Measurements from ENCODE around the gene MKI67. TPM values are rescaled to one million over a fixed set of nuclear protein-coding genes. Genes with fewer than 3 reads are reported as not detected.
A peak's percentile ranks its signal among the peaks of the same experiment; 100 is the strongest.

The MKI67 gene
- total and polyA plus RNA-seq, 4 experiments from 2014 or later = 0.11 to 0.93 (median 0.17) TPM; not detected in 1

DNA sequence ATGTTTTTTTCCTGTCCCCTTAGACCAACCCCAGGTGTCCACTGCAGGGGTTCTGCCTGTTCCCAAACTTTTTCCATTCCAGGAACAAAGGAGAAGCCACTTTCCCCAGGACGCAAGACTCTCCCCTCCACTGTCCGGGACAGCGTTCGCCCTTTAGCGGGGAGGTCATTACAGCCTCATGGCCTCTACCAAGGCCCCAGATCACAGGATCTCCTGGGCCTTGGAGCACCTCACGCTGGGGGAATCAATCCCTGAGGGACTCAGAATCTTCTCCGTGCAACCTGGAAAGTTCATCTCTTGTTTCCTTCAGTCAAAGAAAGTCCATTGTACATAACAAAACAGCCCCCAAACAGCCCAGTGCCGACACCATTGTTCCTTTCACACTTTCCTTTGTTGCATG, 41.2 kb downstream of the MKI67 start:
- no peaks in the 10 kb centered on the region for H3K27me3 Mint-ChIP-seq
- Histone ChIP-seq H3K9me3 (ENCODE audit: control insufficient read depth in 1 of 2, low read length in 2 of 2) (no peaks in the 10 kb centered on the region), H3K4me3 (ENCODE audit: low read length in 2 of 2) (no peak overlapping the region), H3K36me3 (ENCODE audit: insufficient read depth, low read length) (peaks cover 15% of the 10 kb centered on the region), H3K27me3 (ENCODE audit: insufficient read depth, low read length) (no peaks in the 10 kb centered on the region), H3K4me1 (ENCODE audit: insufficient read depth, low read length) (no peaks in the 10 kb centered on the region), H3K27ac (ENCODE audit: low read depth, low read length) (no peak overlapping the region)
- intact Hi-C loops (cut with micrococcal nuclease) = no loop called here
- H3K9me3 Mint-ChIP-seq = no peaks in the 10 kb centered on the region
- no peak overlapping the region for H3K4me3 Mint-ChIP-seq
- ChIA-PET POLR2A (ENCODE audit: partially characterized antibody) (no interaction called here), CTCF (ENCODE audit: partially characterized antibody) (interaction anchor here (1.1 to 1.3 kb wide), 2 partner anchors 10 to 66 kb away, joined by 3 to 5 read pairs; no protein-coding TSS in a partner anchor)
- H3K36me3 Mint-ChIP-seq = peaks cover 23 to 43% of the 10 kb centered on the region in 2 donors
- no peak overlapping the region for H3K27ac Mint-ChIP-seq
- no peak for DNase-seq
- H3K4me1 Mint-ChIP-seq = peaks cover 0 to 2% (median under 1%) of the 10 kb centered on the region in 4 donors

DNA sequence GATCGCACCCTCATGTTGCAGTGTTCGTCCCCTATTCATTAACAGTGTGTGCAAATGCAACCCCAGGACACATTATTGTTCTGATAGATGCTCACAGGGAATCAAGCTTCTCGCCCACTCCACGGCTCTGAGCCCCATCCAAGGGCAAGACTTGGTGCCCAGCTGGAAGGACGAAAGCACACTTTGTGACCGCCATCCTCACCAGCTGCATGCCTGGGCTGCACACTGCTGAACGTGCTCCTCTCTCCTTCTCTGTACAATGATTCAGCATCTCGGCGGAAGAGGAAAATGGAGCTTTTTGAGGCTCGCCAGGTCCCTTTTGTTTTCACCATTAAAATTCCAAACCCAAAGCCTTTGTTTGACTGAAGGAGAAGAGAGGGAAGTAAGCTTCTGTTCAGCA, 41.9 kb downstream of the MKI67 start:
- peaks cover 0 to 2% (median under 1%) of the 10 kb centered on the region in 4 donors for H3K4me1 Mint-ChIP-seq
- CTCF ChIA-PET (ENCODE audit: partially characterized antibody) = interaction anchor here (0.9 to 1.5 kb wide), 8 partner anchors 10 to 125 kb away, joined by 3 to 6 read pairs (median 4); no protein-coding TSS in a partner anchor
- POLR2A ChIA-PET (ENCODE audit: partially characterized antibody) = interaction anchor here (0.6 kb wide), 1 partner anchor 33 kb away, joined by 3 read pairs; no protein-coding TSS in a partner anchor
- H3K4me3 Mint-ChIP-seq = no peak overlapping the region
- H3K9me3 Mint-ChIP-seq = no peaks in the 10 kb centered on the region
- DNase-seq = no peak
- H3K27me3 ChIP-seq (ENCODE audit: insufficient read depth, low read length) = no peaks in the 10 kb centered on the region
- intact Hi-C loops (cut with micrococcal nuclease) = no loop called here
- no peak overlapping the region for H3K4me3 ChIP-seq (ENCODE audit: low read length in 2 of 2)
- no peak overlapping the region for H3K27ac ChIP-seq (ENCODE audit: low read depth, low read length)
- no peaks in the 10 kb centered on the region for H3K9me3 ChIP-seq (ENCODE audit: control insufficient read depth in 1 of 2, low read length in 2 of 2)
- H3K4me1 ChIP-seq (ENCODE audit: insufficient read depth, low read length) = no peaks in the 10 kb centered on the region
- H3K27me3 Mint-ChIP-seq = no peaks in the 10 kb centered on the region
- H3K27ac Mint-ChIP-seq = peak overlapping the region in 1 of 7 donors; percentile 70
- H3K36me3 ChIP-seq (ENCODE audit: insufficient read depth, low read length) = peaks cover 21% of the 10 kb centered on the region
- H3K36me3 Mint-ChIP-seq = peaks cover 29 to 49% of the 10 kb centered on the region in 2 donors

GRCh38 chr10:128083191-128083895, 42.9 kb downstream of the MKI67 start:
- Histone ChIP-seq H3K9me3 (ENCODE audit: control insufficient read depth in 1 of 2, low read length in 2 of 2) (no peaks in the 10 kb centered on the region), H3K4me3 (ENCODE audit: low read length in 2 of 2) (no peak overlapping the region), H3K36me3 (ENCODE audit: insufficient read depth, low read length) (peaks cover 30% of the 10 kb centered on the region), H3K27me3 (ENCODE audit: insufficient read depth, low read length) (no peaks in the 10 kb centered on the region), H3K27ac (ENCODE audit: low read depth, low read length) (no peak overlapping the region), H3K4me1 (ENCODE audit: insufficient read depth, low read length) (no peaks in the 10 kb centered on the region)
- no peak for DNase-seq
- intact Hi-C loops (cut with micrococcal nuclease) = no loop called here
- ChIA-PET CTCF (ENCODE audit: partially characterized antibody) (interaction anchor here (0.9 to 10.5 kb wide), 8 partner anchors 9 to 126 kb away, joined by 3 to 91 read pairs (median 4); no protein-coding TSS in a partner anchor), POLR2A (ENCODE audit: partially characterized antibody) (no interaction called here)
- H3K4me1 Mint-ChIP-seq = peaks cover 0 to 2% (median under 1%) of the 10 kb centered on the region in 4 donors
- no peaks in the 10 kb centered on the region for H3K27me3 Mint-ChIP-seq
- peaks cover 32 to 58% of the 10 kb centered on the region in 2 donors for H3K36me3 Mint-ChIP-seq
- no peak overlapping the region for H3K27ac Mint-ChIP-seq
- H3K9me3 Mint-ChIP-seq = no peaks in the 10 kb centered on the region
- H3K4me3 Mint-ChIP-seq = no peak overlapping the region

GRCh38 chr10:128081720-128082119, 44.5 kb downstream of the MKI67 start:
- POLR2A ChIA-PET (ENCODE audit: partially characterized antibody) = no interaction called here
- H3K4me3 Mint-ChIP-seq = no peak overlapping the region
- peak overlapping the region in 1 of 7 donors; percentile 10 for H3K27ac Mint-ChIP-seq

DNA sequence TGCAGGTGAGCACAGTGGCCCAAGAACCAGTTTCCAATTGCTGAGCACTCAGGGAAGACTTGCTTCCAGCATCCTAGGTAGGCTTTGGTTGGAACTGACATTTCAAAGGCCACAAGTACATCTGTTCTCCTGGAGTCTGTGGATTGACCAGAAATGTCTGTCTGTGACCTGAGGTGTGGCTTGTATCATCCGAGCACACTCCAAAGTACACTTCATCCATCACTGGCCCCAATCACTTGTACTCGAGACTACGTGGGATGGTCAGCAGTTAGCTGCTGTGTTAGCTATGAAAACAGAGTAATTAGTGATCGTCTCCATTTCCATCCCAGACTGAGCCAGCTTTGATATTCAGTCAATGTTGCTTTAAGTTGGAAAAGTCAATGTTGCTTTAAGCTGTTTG, 45.0 kb downstream of the MKI67 start:
- no peaks in the 10 kb centered on the region for H3K27me3 ChIP-seq (ENCODE audit: insufficient read depth, low read length)
- no peak overlapping the region for H3K4me3 ChIP-seq (ENCODE audit: low read length in 2 of 2)
- intact Hi-C loops (cut with micrococcal nuclease) = no loop called here
- Mint-ChIP-seq H3K9me3 (no peaks in the 10 kb centered on the region), H3K36me3 (peaks cover 38 to 71% of the 10 kb centered on the region in 2 donors), H3K4me3 (no peak overlapping the region), H3K4me1 (peaks cover 0 to 2% (median 0%) of the 10 kb centered on the region in 4 donors), H3K27me3 (no peaks in the 10 kb centered on the region), H3K27ac (peak overlapping the region in 3 of 7 donors; percentile 22 to 44 (median 32))
- H3K9me3 ChIP-seq (ENCODE audit: control insufficient read depth in 1 of 2, low read length in 2 of 2) = no peaks in the 10 kb centered on the region
- no peaks in the 10 kb centered on the region for H3K4me1 ChIP-seq (ENCODE audit: insufficient read depth, low read length)
- no peak for DNase-seq
- no peak overlapping the region for H3K27ac ChIP-seq (ENCODE audit: low read depth, low read length)
- CTCF ChIA-PET (ENCODE audit: partially characterized antibody) = interaction anchor here (0.7 to 10.5 kb wide), 6 partner anchors 11 to 73 kb away, joined by 3 to 91 read pairs (median 10); no protein-coding TSS in a partner anchor
- H3K36me3 ChIP-seq (ENCODE audit: insufficient read depth, low read length) = peaks cover 50% of the 10 kb centered on the region
- POLR2A ChIA-PET (ENCODE audit: partially characterized antibody) = no interaction called here

More at GRCh38 chr10:128081720-128082119, 44.5 kb downstream of the MKI67 start:
- Histone ChIP-seq H3K36me3 (ENCODE audit: insufficient read depth, low read length) (peaks cover 45% of the 10 kb centered on the region), H3K4me3 (ENCODE audit: low read length in 2 of 2) (no peak overlapping the region), H3K9me3 (ENCODE audit: control insufficient read depth in 1 of 2, low read length in 2 of 2) (no peaks in the 10 kb centered on the region), H3K4me1 (ENCODE audit: insufficient read depth, low read length) (no peaks in the 10 kb centered on the region), H3K27ac (ENCODE audit: low read depth, low read length) (no peak overlapping the region), H3K27me3 (ENCODE audit: insufficient read depth, low read length) (no peaks in the 10 kb centered on the region)
- no peak for DNase-seq
- Mint-ChIP-seq H3K27me3 (no peaks in the 10 kb centered on the region), H3K4me1 (peaks cover 0 to 2% (median 0%) of the 10 kb centered on the region in 4 donors), H3K36me3 (peaks cover 35 to 66% of the 10 kb centered on the region in 2 donors), H3K9me3 (no peaks in the 10 kb centered on the region)
- CTCF ChIA-PET (ENCODE audit: partially characterized antibody) = interaction anchor here (0.7 to 10.5 kb wide), 6 partner anchors 12 to 72 kb away, joined by 3 to 91 read pairs (median 10); no protein-coding TSS in a partner anchor
- intact Hi-C loops (cut with micrococcal nuclease) = no loop called here

- Histone ChIP-seq H3K27me3 (ENCODE audit: insufficient read depth, low read length) (no peaks in the 10 kb centered on the region), H3K36me3 (ENCODE audit: insufficient read depth, low read length) (peaks cover 54% of the 10 kb centered on the region), H3K27ac (ENCODE audit: low read depth, low read length) (no peak overlapping the region), H3K4me1 (ENCODE audit: insufficient read depth, low read length) (no peaks in the 10 kb centered on the region), H3K9me3 (ENCODE audit: control insufficient read depth in 1 of 2, low read length in 2 of 2) (no peaks in the 10 kb centered on the region), H3K4me3 (ENCODE audit: low read length in 2 of 2) (no peak overlapping the region)
- DNase-seq = no peak
- ChIA-PET POLR2A (ENCODE audit: partially characterized antibody) (no interaction called here), CTCF (ENCODE audit: partially characterized antibody) (interaction anchor here (1.1 to 10.5 kb wide), 4 partner anchors 11 to 98 kb away, joined by 3 to 91 read pairs (median 16); no protein-coding TSS in a partner anchor)
- Mint-ChIP-seq H3K27me3 (no peaks in the 10 kb centered on the region), H3K4me1 (peaks cover 0 to 2% (median 0%) of the 10 kb centered on the region in 4 donors), H3K27ac (peak overlapping the region in 2 of 7 donors; percentile 22 to 56), H3K4me3 (peak overlapping the region in 1 of 8 donors; percentile 34), H3K36me3 (peaks cover 44 to 76% of the 10 kb centered on the region in 2 donors), H3K9me3 (no peaks in the 10 kb centered on the region)
- intact Hi-C loops (cut with micrococcal nuclease) = no loop called here
Observed at GRCh38 chr10:128080641-128081040, 45.6 kb downstream of the MKI67 start.

- H3K9me3 Mint-ChIP-seq = no peaks in the 10 kb centered on the region
- CTCF ChIA-PET (ENCODE audit: partially characterized antibody) = interaction anchor here (0.7 to 10.5 kb wide), 5 partner anchors 10 to 98 kb away, joined by 3 to 91 read pairs (median 14); no protein-coding TSS in a partner anchor
- Histone ChIP-seq H3K4me1 (ENCODE audit: insufficient read depth, low read length) (no peaks in the 10 kb centered on the region), H3K4me3 (ENCODE audit: low read length in 2 of 2) (no peak overlapping the region), H3K36me3 (ENCODE audit: insufficient read depth, low read length) (peaks cover 55% of the 10 kb centered on the region), H3K9me3 (ENCODE audit: control insufficient read depth in 1 of 2, low read length in 2 of 2) (no peaks in the 10 kb centered on the region), H3K27me3 (ENCODE audit: insufficient read depth, low read length) (no peaks in the 10 kb centered on the region), H3K27ac (ENCODE audit: low read depth, low read length) (no peak overlapping the region)
- POLR2A ChIA-PET (ENCODE audit: partially characterized antibody) = no interaction called here
- DNase-seq = no peak
- intact Hi-C loops (cut with micrococcal nuclease) = no loop called here
- peaks cover 0 to 2% (median under 1%) of the 10 kb centered on the region in 4 donors for H3K4me1 Mint-ChIP-seq
- H3K36me3 Mint-ChIP-seq = peaks cover 47 to 76% of the 10 kb centered on the region in 2 donors
- H3K27ac Mint-ChIP-seq = peak overlapping the region in 1 of 7 donors; percentile 59
- no peaks in the 10 kb centered on the region for H3K27me3 Mint-ChIP-seq
- H3K4me3 Mint-ChIP-seq = no peak overlapping the region
Observed at GRCh38 chr10:128080231-128080630, 46.0 kb downstream of the MKI67 start.

All from CD4-positive, alpha-beta memory T cell (primary cell).